ENCODE results near the gene TECPR1.

Gene TECPR1

GRCh38 chr7:98196706-98197605 lies 55.1 kb downstream of the TECPR1 start:
- Histone ChIP-seq H3K79me2 (ENCODE audit: insufficient read depth, low read length) (no peaks in the 10 kb centered on the region), H3F3A (ENCODE audit: insufficient read depth) (peaks cover 24% of the 10 kb centered on the region), H3K9me3 (ENCODE audit: insufficient read depth, low read length) (no peaks in the 10 kb centered on the region), H4K20me1 (ENCODE audit: low read depth, low read length) (peaks cover 31% of the 10 kb centered on the region), H3K9me2 (replicated peaks; ENCODE audit: insufficient read depth, low read length) (no peaks in the 10 kb centered on the region), H3K4me3 (ENCODE audit: insufficient read depth, low read length, poor library complexity, severe bottlenecking) (no peak overlapping the region), H3K9ac (ENCODE audit: low read length) (no peak overlapping the region), H3K27ac (ENCODE audit: low read depth, low read length) (no peak overlapping the region), H2AFZ (ENCODE audit: low read depth, low read length, severe bottlenecking) (no peak overlapping the region), H3K4me2 (ENCODE audit: low read depth, low read length, poor library complexity, severe bottlenecking) (no peak overlapping the region), H3K36me3 (ENCODE audit: low read length) (no peaks in the 10 kb centered on the region), H3K27me3 (ENCODE audit: low read length) (no peaks in the 10 kb centered on the region)
- TF ChIP-seq EZH2phosphoT487 (conservative IDR thresholded peaks at IDR 0.05; ENCODE audit: low read length), result no peak
- TF ChIP-seq, protein P1, sequence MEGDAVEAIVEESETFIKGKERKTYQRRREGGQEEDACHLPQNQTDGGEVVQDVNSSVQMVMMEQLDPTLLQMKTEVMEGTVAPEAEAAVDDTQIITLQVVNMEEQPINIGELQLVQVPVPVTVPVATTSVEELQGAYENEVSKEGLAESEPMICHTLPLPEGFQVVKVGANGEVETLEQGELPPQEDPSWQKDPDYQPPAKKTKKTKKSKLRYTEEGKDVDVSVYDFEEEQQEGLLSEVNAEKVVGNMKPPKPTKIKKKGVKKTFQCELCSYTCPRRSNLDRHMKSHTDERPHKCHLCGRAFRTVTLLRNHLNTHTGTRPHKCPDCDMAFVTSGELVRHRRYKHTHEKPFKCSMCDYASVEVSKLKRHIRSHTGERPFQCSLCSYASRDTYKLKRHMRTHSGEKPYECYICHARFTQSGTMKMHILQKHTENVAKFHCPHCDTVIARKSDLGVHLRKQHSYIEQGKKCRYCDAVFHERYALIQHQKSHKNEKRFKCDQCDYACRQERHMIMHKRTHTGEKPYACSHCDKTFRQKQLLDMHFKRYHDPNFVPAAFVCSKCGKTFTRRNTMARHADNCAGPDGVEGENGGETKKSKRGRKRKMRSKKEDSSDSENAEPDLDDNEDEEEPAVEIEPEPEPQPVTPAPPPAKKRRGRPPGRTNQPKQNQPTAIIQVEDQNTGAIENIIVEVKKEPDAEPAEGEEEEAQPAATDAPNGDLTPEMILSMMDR (IDR thresholded peaks at IDR 0.05; ENCODE audit: insufficient read depth, low read length, poor library complexity, severe bottlenecking), result no peak

- H2AFZ ChIP-seq (ENCODE audit: low read depth, low read length, severe bottlenecking), result no peak overlapping the region
- H3F3A ChIP-seq (ENCODE audit: insufficient read depth), result peaks cover 10% of the 10 kb centered on the region
- no peak overlapping the region for H3K4me2 ChIP-seq (ENCODE audit: low read depth, low read length, poor library complexity, severe bottlenecking)
- TF ChIP-seq, protein P1 (IDR thresholded peaks at IDR 0.05; ENCODE audit: insufficient read depth, low read length, poor library complexity, severe bottlenecking), result no peak
- TF ChIP-seq EZH2phosphoT487 (conservative IDR thresholded peaks at IDR 0.05; ENCODE audit: low read length), result no peak
- H3K27me3 ChIP-seq (ENCODE audit: low read length), result no peaks in the 10 kb centered on the region
- H3K36me3 ChIP-seq (ENCODE audit: low read length), result no peaks in the 10 kb centered on the region
- H4K20me1 ChIP-seq (ENCODE audit: low read depth, low read length), result peaks cover 13% of the 10 kb centered on the region
- no peaks in the 10 kb centered on the region for H3K79me2 ChIP-seq (ENCODE audit: insufficient read depth, low read length)
- no peaks in the 10 kb centered on the region for H3K9me2 ChIP-seq (replicated peaks; ENCODE audit: insufficient read depth, low read length)
- H3K9ac ChIP-seq (ENCODE audit: low read length), result no peak overlapping the region
- no peak overlapping the region for H3K27ac ChIP-seq (ENCODE audit: low read depth, low read length)
- H3K4me3 ChIP-seq (ENCODE audit: insufficient read depth, low read length, poor library complexity, severe bottlenecking), result no peak overlapping the region
- no peaks in the 10 kb centered on the region for H3K9me3 ChIP-seq (ENCODE audit: insufficient read depth, low read length)
Measured at GRCh38 chr7:98194672-98195457, 57.2 kb downstream of the TECPR1 start.

DNA sequence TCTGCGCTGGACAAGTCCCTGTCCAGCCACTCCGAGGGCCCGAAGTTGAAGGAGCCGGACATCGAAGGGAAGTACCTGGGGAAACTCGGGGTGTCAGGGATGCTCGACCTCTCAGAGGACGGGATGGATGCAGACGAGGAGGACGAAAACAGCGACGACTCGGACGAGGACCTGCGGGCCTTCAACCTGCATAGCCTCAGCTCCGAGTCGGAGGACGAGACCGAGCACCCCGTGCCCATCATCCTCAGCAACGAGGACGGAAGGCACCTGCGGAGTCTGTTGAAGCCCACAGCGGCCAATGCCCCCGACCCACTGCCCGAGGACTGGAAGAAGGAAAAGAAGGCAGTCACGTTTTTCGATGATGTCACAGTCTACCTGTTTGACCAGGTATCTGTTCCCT lies 57.8 kb downstream of the TECPR1 start:
- Histone ChIP-seq H3K4me3 (ENCODE audit: insufficient read depth, low read length, poor library complexity, severe bottlenecking) (no peak overlapping the region), H3F3A (ENCODE audit: insufficient read depth) (0 out of 2 replicates have a peak, but pooled peaks cover 3% of the 10 kb centered on the region), H3K36me3 (ENCODE audit: low read length) (no peaks in the 10 kb centered on the region), H3K79me2 (ENCODE audit: insufficient read depth, low read length) (no peaks in the 10 kb centered on the region), H3K9ac (ENCODE audit: low read length) (no peak overlapping the region), H3K27me3 (ENCODE audit: low read length) (no peaks in the 10 kb centered on the region), H3K9me2 (replicated peaks; ENCODE audit: insufficient read depth, low read length) (no peaks in the 10 kb centered on the region), H3K9me3 (ENCODE audit: insufficient read depth, low read length) (0 out of 2 replicates have a peak, but pooled peaks cover 3% of the 10 kb centered on the region), H3K4me2 (ENCODE audit: low read depth, low read length, poor library complexity, severe bottlenecking) (no peak overlapping the region), H4K20me1 (ENCODE audit: low read depth, low read length) (peaks cover 7% of the 10 kb centered on the region; the same call in 1 of the 2 replicates), H3K27ac (ENCODE audit: low read depth, low read length) (no peak overlapping the region), H2AFZ (ENCODE audit: low read depth, low read length, severe bottlenecking) (no peak overlapping the region)
- TF ChIP-seq EZH2phosphoT487 (conservative IDR thresholded peaks at IDR 0.05; ENCODE audit: low read length), result no peak
- TF ChIP-seq, protein P1 (IDR thresholded peaks at IDR 0.05; ENCODE audit: insufficient read depth, low read length, poor library complexity, severe bottlenecking), result no peak

Measured in SU-DHL-6 (cell line).